ENCODE data around the gene VPS4B. TPM values are rescaled to one million over a fixed set of nuclear protein-coding genes. Genes with fewer than 3 reads are reported as not detected.
A peak's percentile ranks its signal among the peaks of the same experiment; 100 is the strongest.

Gene VPS4B
- total RNA-seq, 6 experiments from 2014 or later, result 55.5 to 69.3 (median 60.1) TPM

GRCh38 chr18:63440881-63441280 lies 18.6 kb upstream of the VPS4B start:
- no peak overlapping the region for H3K4me3 Mint-ChIP-seq
- DNase-seq, result no peak
- H3K4me1 Mint-ChIP-seq (ENCODE audit: low read depth), result peaks cover 47% of the 10 kb centered on the region
- peaks cover 8% of the 10 kb centered on the region for H3K27me3 Mint-ChIP-seq (ENCODE audit: insufficient read depth)
- TF ChIP-seq, protein P1, sequence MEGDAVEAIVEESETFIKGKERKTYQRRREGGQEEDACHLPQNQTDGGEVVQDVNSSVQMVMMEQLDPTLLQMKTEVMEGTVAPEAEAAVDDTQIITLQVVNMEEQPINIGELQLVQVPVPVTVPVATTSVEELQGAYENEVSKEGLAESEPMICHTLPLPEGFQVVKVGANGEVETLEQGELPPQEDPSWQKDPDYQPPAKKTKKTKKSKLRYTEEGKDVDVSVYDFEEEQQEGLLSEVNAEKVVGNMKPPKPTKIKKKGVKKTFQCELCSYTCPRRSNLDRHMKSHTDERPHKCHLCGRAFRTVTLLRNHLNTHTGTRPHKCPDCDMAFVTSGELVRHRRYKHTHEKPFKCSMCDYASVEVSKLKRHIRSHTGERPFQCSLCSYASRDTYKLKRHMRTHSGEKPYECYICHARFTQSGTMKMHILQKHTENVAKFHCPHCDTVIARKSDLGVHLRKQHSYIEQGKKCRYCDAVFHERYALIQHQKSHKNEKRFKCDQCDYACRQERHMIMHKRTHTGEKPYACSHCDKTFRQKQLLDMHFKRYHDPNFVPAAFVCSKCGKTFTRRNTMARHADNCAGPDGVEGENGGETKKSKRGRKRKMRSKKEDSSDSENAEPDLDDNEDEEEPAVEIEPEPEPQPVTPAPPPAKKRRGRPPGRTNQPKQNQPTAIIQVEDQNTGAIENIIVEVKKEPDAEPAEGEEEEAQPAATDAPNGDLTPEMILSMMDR (IDR thresholded peaks at IDR 0.05), result no peak
- no peaks in the 10 kb centered on the region for H3K36me3 Mint-ChIP-seq (ENCODE audit: low read depth)
- no peak overlapping the region for H3K27ac Mint-ChIP-seq
- no peaks in the 10 kb centered on the region for H3K9me3 Mint-ChIP-seq

GRCh38 chr18:63440219-63440618 lies 17.9 kb upstream of the VPS4B start:
- DNase-seq, result peak; percentile 57
- TF ChIP-seq, protein P1 (IDR thresholded peaks at IDR 0.05), result no peak
- Mint-ChIP-seq H3K27ac (peak overlapping the region; percentile 18; the same call in 1 of the 2 replicates), H3K27me3 (ENCODE audit: insufficient read depth) (peaks cover 8% of the 10 kb centered on the region), H3K36me3 (ENCODE audit: low read depth) (no peaks in the 10 kb centered on the region), H3K4me3 (no peak overlapping the region), H3K9me3 (no peaks in the 10 kb centered on the region), H3K4me1 (ENCODE audit: low read depth) (peaks cover 46% of the 10 kb centered on the region)

DNA sequence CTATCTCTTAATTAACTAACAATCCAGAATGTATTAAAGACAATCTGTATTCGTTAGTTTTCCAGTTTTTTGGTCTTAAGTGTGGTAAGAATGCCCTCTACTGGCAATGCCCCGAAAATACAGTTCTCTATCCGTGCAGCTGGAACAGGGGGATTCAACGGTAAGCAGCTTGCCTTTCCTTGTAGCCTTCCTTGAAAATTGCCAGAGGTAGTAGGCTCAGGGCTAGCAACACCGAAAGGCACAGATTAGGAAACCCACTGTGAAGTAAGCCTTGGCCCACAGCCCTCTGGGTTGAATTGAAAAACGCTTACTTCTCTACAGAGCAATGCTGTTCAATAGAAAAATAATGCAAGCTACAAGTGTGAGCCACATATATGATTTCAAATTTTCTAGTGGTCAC lies 17.1 kb upstream of the VPS4B start:
- Mint-ChIP-seq H3K4me3 (no peak overlapping the region), H3K4me1 (ENCODE audit: low read depth) (peaks cover 38% of the 10 kb centered on the region), H3K27me3 (ENCODE audit: insufficient read depth) (peaks cover 13% of the 10 kb centered on the region), H3K27ac (no peak overlapping the region), H3K9me3 (no peaks in the 10 kb centered on the region), H3K36me3 (ENCODE audit: low read depth) (no peaks in the 10 kb centered on the region)
- DNase-seq, result peak; percentile 44
- TF ChIP-seq, protein P1 (IDR thresholded peaks at IDR 0.05), result peak; percentile 86

- no peak for DNase-seq
- TF ChIP-seq, protein P1 (IDR thresholded peaks at IDR 0.05), result no peak
- Mint-ChIP-seq H3K4me1 (ENCODE audit: low read depth) (peaks cover 36% of the 10 kb centered on the region), H3K4me3 (no peak overlapping the region), H3K27me3 (ENCODE audit: insufficient read depth) (peaks cover 19% of the 10 kb centered on the region), H3K36me3 (ENCODE audit: low read depth) (no peaks in the 10 kb centered on the region), H3K27ac (no peak overlapping the region), H3K9me3 (no peaks in the 10 kb centered on the region)
These were observed 15.9 kb upstream of the VPS4B start for GRCh38 chr18:63438181-63438580.

- Mint-ChIP-seq H3K4me3 (no peak overlapping the region), H3K27ac (no peak overlapping the region), H3K9me3 (no peaks in the 10 kb centered on the region), H3K4me1 (ENCODE audit: low read depth) (peaks cover 17% of the 10 kb centered on the region), H3K36me3 (ENCODE audit: low read depth) (no peaks in the 10 kb centered on the region), H3K27me3 (ENCODE audit: insufficient read depth) (peaks cover 25% of the 10 kb centered on the region)
- TF ChIP-seq, protein P1 (IDR thresholded peaks at IDR 0.05), result no peak
- DNase-seq, result peak; percentile 45
These were observed 11.1 kb upstream of the VPS4B start for GRCh38 chr18:63433334-63433866.

All from HFFc6 (cell line).